ENCODE results near the gene ZNF511. TPM values are rescaled to one million over a fixed set of nuclear protein-coding genes. Genes with fewer than 3 reads are reported as not detected.
"Not testable (repeated sequence)": the region's sequence is repeated elsewhere in the genome, so short reads cannot be mapped to it uniquely, and the experiment has no call there.

Gene ZNF511, protein sequence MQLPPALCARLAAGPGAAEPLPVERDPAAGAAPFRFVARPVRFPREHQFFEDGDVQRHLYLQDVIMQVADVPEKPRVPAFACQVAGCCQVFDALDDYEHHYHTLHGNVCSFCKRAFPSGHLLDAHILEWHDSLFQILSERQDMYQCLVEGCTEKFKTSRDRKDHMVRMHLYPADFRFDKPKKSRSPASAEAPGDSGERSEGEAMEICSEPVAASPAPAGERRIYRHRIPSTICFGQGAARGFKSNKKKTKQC
- 10 to 100 TPM; 28.4 to 41.7 TPM for polyA plus RNA-seq

DNA sequence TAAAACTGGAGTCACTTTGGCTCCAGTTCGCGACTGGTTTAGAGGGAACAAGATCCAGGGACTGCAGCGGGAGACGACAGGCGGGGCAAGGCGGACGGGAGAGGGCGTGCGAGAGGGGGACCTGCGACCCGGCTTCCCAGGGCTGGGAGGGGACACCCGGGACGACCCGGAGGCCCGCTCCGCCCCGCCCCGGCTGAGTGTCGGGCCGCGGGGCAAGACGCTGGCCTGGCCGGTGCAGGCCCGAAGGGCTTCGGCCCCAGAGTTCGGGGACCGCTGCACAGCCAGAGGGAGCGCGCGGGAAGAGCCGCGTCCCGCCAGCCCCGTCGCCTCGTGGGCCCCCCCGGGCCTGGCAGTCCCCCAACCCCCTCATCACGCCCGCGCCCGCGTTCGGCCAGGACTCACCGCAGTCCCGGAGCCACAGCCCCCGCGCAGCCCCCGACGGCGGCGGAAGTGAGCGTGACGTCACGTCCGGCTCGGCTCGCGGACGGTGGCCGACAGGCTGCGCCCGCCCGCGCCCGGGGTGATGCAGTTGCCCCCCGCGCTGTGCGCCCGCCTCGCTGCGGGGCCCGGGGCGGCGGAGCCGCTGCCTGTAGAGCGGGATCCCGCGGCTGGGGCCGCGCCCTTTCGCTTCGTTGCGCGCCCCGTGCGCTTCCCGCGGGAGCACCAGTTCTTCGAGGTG is at the start of gene ZNF511, which contains the start of gene TUBGCP2:
TSS of gene ZNF511 (plus strand) at position 494 of the 679 bp plus-strand sequence. CDS start at position 524, 30 bp downstream.
TSS of gene TUBGCP2 (minus strand) at position 452 of the 679 bp plus-strand sequence. CDS start 5,931 bp downstream, outside the sequence.
- peaks cover 3 to 12% of the 10 kb centered on the region in 2 donors for H3K36me3 ChIP-seq (ENCODE audit: control insufficient read depth in 2 of 2, insufficient read depth in 2 of 2, low read length in 1 of 2)
- peaks cover 0 to 8% of the 10 kb centered on the region in 2 donors for H3K4me1 ChIP-seq (ENCODE audit: control insufficient read depth in 2 of 2, insufficient read depth in 2 of 2, low read length in 1 of 2)
- no peaks in the 10 kb centered on the region for H3K27me3 ChIP-seq (ENCODE audit: control insufficient read depth in 1 of 2, insufficient read depth in 2 of 2, low read length in 2 of 2)
- WGBS, 2 donors: 0 to 1% methylated on average over 68 to 89 of the region's 89 CpGs
- no peaks in the 10 kb centered on the region for H3K9me3 ChIP-seq (ENCODE audit: control insufficient read depth in 2 of 2, insufficient read depth in 1 of 2, low read depth in 1 of 2, low read length in 1 of 2)
- peak within 1 kb of the TSS; percentile 98 to 99 for H3K27ac ChIP-seq (ENCODE audit: low read depth in 2 of 2, low read length in 1 of 2)
- H3K4me3 ChIP-seq (ENCODE audit: low read depth in 1 of 2, low read length in 2 of 2): peak within 1 kb of the TSS; percentile 89 to 91

- WGBS, 2 donors: 75 to 78% methylated on average over 12 of the region's 12 CpGs
- peak overlapping the region; percentile 20 to 77 for H3K27ac ChIP-seq (ENCODE audit: low read depth in 2 of 2, low read length in 1 of 2)
- H3K4me1 ChIP-seq (ENCODE audit: control insufficient read depth in 2 of 2, insufficient read depth in 2 of 2, low read length in 1 of 2): peaks cover 9 to 50% of the 10 kb centered on the region in 2 donors
- no peaks in the 10 kb centered on the region for H3K9me3 ChIP-seq (ENCODE audit: control insufficient read depth in 2 of 2, insufficient read depth in 1 of 2, low read depth in 1 of 2, low read length in 1 of 2)
- H3K27me3 ChIP-seq (ENCODE audit: control insufficient read depth in 1 of 2, insufficient read depth in 2 of 2, low read length in 2 of 2): no peaks in the 10 kb centered on the region
- H3K36me3 ChIP-seq (ENCODE audit: control insufficient read depth in 2 of 2, insufficient read depth in 2 of 2, low read length in 1 of 2): no peaks in the 10 kb centered on the region
- no peak overlapping the region for H3K4me3 ChIP-seq (ENCODE audit: low read depth in 1 of 2, low read length in 2 of 2)
Observed at GRCh38 chr10:133259602-133259989, 49.1 kb upstream of the ZNF511 start.

DNA sequence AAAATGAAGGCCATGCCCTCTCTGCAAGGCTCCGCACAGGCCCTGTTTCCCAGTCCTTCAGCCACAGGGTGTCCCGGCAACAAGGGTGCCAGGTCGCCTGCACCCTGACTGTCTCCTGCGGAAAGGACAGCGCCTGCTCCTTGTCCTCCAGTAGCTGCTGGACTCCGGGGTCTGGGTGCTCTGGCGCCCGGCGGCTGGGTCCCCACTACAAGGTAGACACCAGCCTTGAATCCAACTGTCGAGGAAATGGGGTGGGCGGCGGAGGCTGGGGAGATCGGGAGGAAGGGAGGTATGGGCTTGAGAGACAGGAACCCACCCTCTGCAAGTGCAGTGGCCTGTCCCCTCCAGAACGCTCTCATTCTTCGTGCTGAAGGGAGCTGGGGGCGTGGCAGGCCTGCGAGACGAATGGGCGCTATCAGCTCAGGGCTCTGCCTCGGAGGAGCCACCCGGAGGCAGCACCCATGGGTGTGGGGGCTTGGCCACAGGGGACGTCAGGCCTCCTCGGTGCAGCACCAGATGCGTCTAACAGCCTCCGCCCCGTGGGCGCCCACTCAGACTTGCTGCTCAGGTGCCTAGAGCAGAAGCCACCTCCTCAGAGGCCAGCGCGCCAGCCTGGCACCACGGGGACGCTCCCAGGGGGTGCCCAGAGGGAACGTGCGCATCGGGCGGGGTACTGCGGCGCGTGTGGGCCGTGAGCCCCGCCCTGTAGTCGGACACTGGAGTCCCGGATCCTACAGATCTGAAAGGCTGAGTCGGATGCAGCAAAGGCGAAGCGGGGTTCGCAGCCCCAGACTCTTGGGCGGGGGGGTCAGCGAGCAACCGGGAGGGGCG is 47.6 kb upstream of the ZNF511 start:
- WGBS, 2 donors: 22 to 24% methylated on average over 42 to 50 of the region's 50 CpGs
- Histone ChIP-seq H3K9me3 (ENCODE audit: control insufficient read depth in 2 of 2, insufficient read depth in 1 of 2, low read depth in 1 of 2, low read length in 1 of 2) (no peaks in the 10 kb centered on the region), H3K4me1 (ENCODE audit: control insufficient read depth in 2 of 2, insufficient read depth in 2 of 2, low read length in 1 of 2) (peaks cover 9 to 50% of the 10 kb centered on the region in 2 donors), H3K27ac (ENCODE audit: low read depth in 2 of 2, low read length in 1 of 2) (peak overlapping the region; percentile 83 to 84), H3K36me3 (ENCODE audit: control insufficient read depth in 2 of 2, insufficient read depth in 2 of 2, low read length in 1 of 2) (peaks cover 0 to 2% of the 10 kb centered on the region in 2 donors), H3K27me3 (ENCODE audit: control insufficient read depth in 1 of 2, insufficient read depth in 2 of 2, low read length in 2 of 2) (no peaks in the 10 kb centered on the region), H3K4me3 (ENCODE audit: low read depth in 1 of 2, low read length in 2 of 2) (peak overlapping the region; percentile 66 to 68)

DNA sequence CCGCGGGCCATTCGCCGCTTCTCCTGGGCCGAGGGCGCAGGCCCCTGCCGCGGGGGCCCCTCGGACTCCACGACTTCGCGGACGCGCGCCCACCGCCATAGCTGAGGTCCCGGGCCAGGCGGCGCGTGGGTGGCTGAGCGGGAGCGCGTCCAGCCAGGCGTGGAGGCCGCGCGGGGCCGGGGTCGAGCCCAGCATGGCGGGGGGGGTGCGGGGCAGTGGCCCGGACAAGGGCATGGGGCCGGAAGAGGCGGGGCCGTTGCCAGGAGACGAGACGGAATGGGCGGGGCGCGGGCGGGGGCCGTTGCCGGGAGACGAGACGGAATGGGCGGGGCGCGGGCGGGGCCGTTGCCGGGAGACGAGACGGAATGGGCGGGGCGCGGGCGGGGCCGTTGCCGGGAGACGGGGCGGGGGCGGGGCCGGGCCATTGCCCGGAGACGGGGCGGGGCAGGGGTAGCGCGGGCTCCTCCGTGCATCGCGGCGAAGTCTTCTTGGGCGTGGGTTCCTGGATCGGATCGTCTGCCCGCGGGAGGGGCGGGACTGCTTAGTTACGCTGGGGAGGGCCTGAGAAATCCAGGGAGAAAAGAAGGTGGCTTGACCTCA is 46.9 kb upstream of the ZNF511 start:
- no peaks in the 10 kb centered on the region for H3K9me3 ChIP-seq (ENCODE audit: control insufficient read depth in 2 of 2, insufficient read depth in 1 of 2, low read depth in 1 of 2, low read length in 1 of 2)
- whole genome bisulfite sequencing, 2 donors: 1 to 2% methylated on average over 19 to 79 of the region's 79 CpGs
- H3K27me3 ChIP-seq (ENCODE audit: control insufficient read depth in 1 of 2, insufficient read depth in 2 of 2, low read length in 2 of 2): no peaks in the 10 kb centered on the region
- H3K4me3 ChIP-seq (ENCODE audit: low read depth in 1 of 2, low read length in 2 of 2): peak overlapping the region; percentile 66 to 68
- H3K4me1 ChIP-seq (ENCODE audit: control insufficient read depth in 2 of 2, insufficient read depth in 2 of 2, low read length in 1 of 2): peaks cover 9 to 50% of the 10 kb centered on the region in 2 donors
- peak overlapping the region; percentile 83 to 84 for H3K27ac ChIP-seq (ENCODE audit: low read depth in 2 of 2, low read length in 1 of 2)
- peaks cover 0 to 2% of the 10 kb centered on the region in 2 donors for H3K36me3 ChIP-seq (ENCODE audit: control insufficient read depth in 2 of 2, insufficient read depth in 2 of 2, low read length in 1 of 2)

- H3K9me3 ChIP-seq (ENCODE audit: control insufficient read depth in 2 of 2, insufficient read depth in 1 of 2, low read depth in 1 of 2, low read length in 1 of 2): no peaks in the 10 kb centered on the region
- peak overlapping the region in 1 of 2 donors; percentile 63 for H3K27ac ChIP-seq (ENCODE audit: low read depth in 2 of 2, low read length in 1 of 2)
- no peak overlapping the region for H3K4me3 ChIP-seq (ENCODE audit: low read depth in 1 of 2, low read length in 2 of 2)
- H3K4me1 ChIP-seq (ENCODE audit: control insufficient read depth in 2 of 2, insufficient read depth in 2 of 2, low read length in 1 of 2): peaks cover 9 to 45% of the 10 kb centered on the region in 2 donors
- no peaks in the 10 kb centered on the region for H3K27me3 ChIP-seq (ENCODE audit: control insufficient read depth in 1 of 2, insufficient read depth in 2 of 2, low read length in 2 of 2)
- H3K36me3 ChIP-seq (ENCODE audit: control insufficient read depth in 2 of 2, insufficient read depth in 2 of 2, low read length in 1 of 2): peaks cover 0 to 2% of the 10 kb centered on the region in 2 donors
- WGBS, 2 donors: 72 to 73% methylated on average over 14 of the region's 14 CpGs
Observed at GRCh38 chr10:133262696-133263095, 46.0 kb upstream of the ZNF511 start.

DNA sequence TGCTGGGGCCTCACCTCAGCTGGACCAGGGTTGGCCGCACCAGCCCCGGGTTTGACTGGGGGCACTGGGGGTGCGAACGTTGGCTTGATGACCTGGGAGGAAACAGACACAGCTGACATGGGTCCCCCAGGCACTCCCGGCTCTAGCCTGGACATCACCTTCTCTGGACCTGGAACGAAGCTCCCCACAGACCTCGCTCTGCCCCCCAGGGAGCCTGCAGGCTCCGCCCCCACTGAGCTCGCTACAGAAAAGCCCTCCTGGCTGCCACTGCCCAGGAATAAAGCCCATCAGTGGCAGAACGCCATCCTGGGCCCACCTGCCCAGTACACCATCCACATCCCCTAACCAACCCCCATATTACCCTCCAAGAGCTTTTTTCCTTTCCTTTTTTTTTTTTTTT is 45.0 kb upstream of the ZNF511 start:
- Histone ChIP-seq H3K4me1 (ENCODE audit: control insufficient read depth in 2 of 2, insufficient read depth in 2 of 2, low read length in 1 of 2) (peaks cover 4 to 36% of the 10 kb centered on the region in 2 donors), H3K4me3 (ENCODE audit: low read depth in 1 of 2, low read length in 2 of 2) (no peak overlapping the region), H3K27ac (ENCODE audit: low read depth in 2 of 2, low read length in 1 of 2) (no peak overlapping the region), H3K27me3 (ENCODE audit: control insufficient read depth in 1 of 2, insufficient read depth in 2 of 2, low read length in 2 of 2) (no peaks in the 10 kb centered on the region), H3K9me3 (ENCODE audit: control insufficient read depth in 2 of 2, insufficient read depth in 1 of 2, low read depth in 1 of 2, low read length in 1 of 2) (no peaks in the 10 kb centered on the region), H3K36me3 (ENCODE audit: control insufficient read depth in 2 of 2, insufficient read depth in 2 of 2, low read length in 1 of 2) (peaks cover 0 to 2% of the 10 kb centered on the region in 2 donors)
- WGBS, 2 donors: 88 to 92% methylated on average over 8 to 10 of the region's 10 CpGs

- no peaks in the 10 kb centered on the region for H3K27me3 ChIP-seq (ENCODE audit: control insufficient read depth in 1 of 2, insufficient read depth in 2 of 2, low read length in 2 of 2)
- H3K4me1 ChIP-seq (ENCODE audit: control insufficient read depth in 2 of 2, insufficient read depth in 2 of 2, low read length in 1 of 2): peaks cover 0 to 28% of the 10 kb centered on the region in 2 donors
- peaks cover 0 to 2% of the 10 kb centered on the region in 2 donors for H3K36me3 ChIP-seq (ENCODE audit: control insufficient read depth in 2 of 2, insufficient read depth in 2 of 2, low read length in 1 of 2)
- H3K4me3 ChIP-seq (ENCODE audit: low read depth in 1 of 2, low read length in 2 of 2): no peak overlapping the region
- WGBS, 2 donors: 36 to 47% methylated on average over 9 of the region's 9 CpGs
- no peak overlapping the region for H3K27ac ChIP-seq (ENCODE audit: low read depth in 2 of 2, low read length in 1 of 2)
- no peaks in the 10 kb centered on the region for H3K9me3 ChIP-seq (ENCODE audit: control insufficient read depth in 2 of 2, insufficient read depth in 1 of 2, low read depth in 1 of 2, low read length in 1 of 2)
Observed at GRCh38 chr10:133264461-133264860, 44.3 kb upstream of the ZNF511 start.

- not testable (repeated sequence) for H3K36me3 ChIP-seq (ENCODE audit: control insufficient read depth in 2 of 2, insufficient read depth in 2 of 2, low read length in 1 of 2); H3K9me3 ChIP-seq (ENCODE audit: control insufficient read depth in 2 of 2, insufficient read depth in 1 of 2, low read depth in 1 of 2, low read length in 1 of 2); H3K27ac ChIP-seq (ENCODE audit: low read depth in 2 of 2, low read length in 1 of 2); H3K27me3 ChIP-seq (ENCODE audit: control insufficient read depth in 1 of 2, insufficient read depth in 2 of 2, low read length in 2 of 2); H3K4me3 ChIP-seq (ENCODE audit: low read depth in 1 of 2, low read length in 2 of 2)
- peaks cover 0 to 22% of the 10 kb centered on the region in 2 donors for H3K4me1 ChIP-seq (ENCODE audit: control insufficient read depth in 2 of 2, insufficient read depth in 2 of 2, low read length in 1 of 2)
- WGBS, 2 donors: 67 to 78% methylated on average over 9 to 10 of the region's 10 CpGs
Observed at GRCh38 chr10:133265052-133265451, 43.7 kb upstream of the ZNF511 start.

Data from esophagus (tissue), 2 donors.